ENCODE data around the gene OR10C1.

Gene OR10C1

DNA sequence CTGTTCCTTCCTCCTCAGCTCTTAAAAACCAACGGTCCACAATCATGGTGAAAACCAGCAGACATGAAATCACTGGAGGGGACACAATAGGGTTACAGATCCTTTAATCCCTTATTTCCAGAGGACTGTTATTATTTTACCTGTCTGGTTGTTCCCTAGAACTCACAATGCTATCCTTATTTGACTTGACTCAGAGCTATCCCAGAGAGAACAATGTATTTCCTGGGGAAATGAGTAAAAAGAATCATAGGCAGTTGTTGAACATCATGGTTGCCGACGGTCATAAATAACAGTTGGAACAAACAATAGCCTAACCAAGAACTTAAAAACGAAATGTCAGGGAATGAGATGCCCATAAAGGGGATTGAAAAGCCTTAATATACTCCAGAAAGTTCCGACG, 27.1 kb downstream of the OR10C1 start:
- no peak for ATAC-seq (ENCODE audit: low read depth)
- Histone ChIP-seq H3K4me1 (ENCODE audit: insufficient read depth, poor library complexity, severe bottlenecking) (no peaks in the 10 kb centered on the region), H3K36me3 (ENCODE audit: low read depth) (no peaks in the 10 kb centered on the region), H3K4me3 (ENCODE audit: severe bottlenecking) (no peak overlapping the region), H3K9me3 (ENCODE audit: severe bottlenecking) (no peaks in the 10 kb centered on the region), H3K27me3 (ENCODE audit: insufficient read depth, poor library complexity, severe bottlenecking) (no peaks in the 10 kb centered on the region), H3K27ac (ENCODE audit: poor library complexity, severe bottlenecking) (no peak overlapping the region)
- TF ChIP-seq, protein P1, sequence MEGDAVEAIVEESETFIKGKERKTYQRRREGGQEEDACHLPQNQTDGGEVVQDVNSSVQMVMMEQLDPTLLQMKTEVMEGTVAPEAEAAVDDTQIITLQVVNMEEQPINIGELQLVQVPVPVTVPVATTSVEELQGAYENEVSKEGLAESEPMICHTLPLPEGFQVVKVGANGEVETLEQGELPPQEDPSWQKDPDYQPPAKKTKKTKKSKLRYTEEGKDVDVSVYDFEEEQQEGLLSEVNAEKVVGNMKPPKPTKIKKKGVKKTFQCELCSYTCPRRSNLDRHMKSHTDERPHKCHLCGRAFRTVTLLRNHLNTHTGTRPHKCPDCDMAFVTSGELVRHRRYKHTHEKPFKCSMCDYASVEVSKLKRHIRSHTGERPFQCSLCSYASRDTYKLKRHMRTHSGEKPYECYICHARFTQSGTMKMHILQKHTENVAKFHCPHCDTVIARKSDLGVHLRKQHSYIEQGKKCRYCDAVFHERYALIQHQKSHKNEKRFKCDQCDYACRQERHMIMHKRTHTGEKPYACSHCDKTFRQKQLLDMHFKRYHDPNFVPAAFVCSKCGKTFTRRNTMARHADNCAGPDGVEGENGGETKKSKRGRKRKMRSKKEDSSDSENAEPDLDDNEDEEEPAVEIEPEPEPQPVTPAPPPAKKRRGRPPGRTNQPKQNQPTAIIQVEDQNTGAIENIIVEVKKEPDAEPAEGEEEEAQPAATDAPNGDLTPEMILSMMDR (IDR thresholded peaks at IDR 0.05; ENCODE audit: poor library complexity, severe bottlenecking), result no peak
- no peak for DNase-seq (ENCODE audit: low spot score)

DNA sequence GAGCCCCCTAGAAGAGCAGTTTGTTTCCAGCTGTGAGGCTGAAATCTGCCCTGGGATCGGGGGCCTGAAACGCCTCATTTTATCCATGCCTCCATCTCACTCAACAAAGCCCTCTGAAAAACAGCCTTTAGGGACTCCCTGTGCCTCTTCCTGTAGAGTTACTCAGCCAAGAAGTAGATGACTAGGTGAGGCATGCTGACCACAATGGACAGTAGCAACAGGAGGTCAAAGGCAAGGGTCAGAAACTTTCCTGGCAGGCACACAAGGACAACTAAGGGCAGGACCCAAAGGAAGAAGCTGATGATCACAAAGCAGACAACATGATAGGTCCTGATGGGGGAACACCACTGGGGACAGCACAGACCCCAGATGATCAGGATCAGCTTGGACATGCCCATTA, 35.9 kb downstream of the OR10C1 start:
- Histone ChIP-seq H3K4me3 (ENCODE audit: severe bottlenecking) (no peak overlapping the region), H3K27me3 (ENCODE audit: insufficient read depth, poor library complexity, severe bottlenecking) (peaks cover 4% of the 10 kb centered on the region), H3K36me3 (ENCODE audit: low read depth) (no peaks in the 10 kb centered on the region), H3K27ac (ENCODE audit: poor library complexity, severe bottlenecking) (no peak overlapping the region), H3K4me1 (ENCODE audit: insufficient read depth, poor library complexity, severe bottlenecking) (no peaks in the 10 kb centered on the region), H3K9me3 (ENCODE audit: severe bottlenecking) (no peaks in the 10 kb centered on the region)
- ATAC-seq (ENCODE audit: low read depth) (no peak), DNase-seq (ENCODE audit: low spot score) (no peak)
- TF ChIP-seq, protein P1 (IDR thresholded peaks at IDR 0.05; ENCODE audit: poor library complexity, severe bottlenecking), result no peak

DNA sequence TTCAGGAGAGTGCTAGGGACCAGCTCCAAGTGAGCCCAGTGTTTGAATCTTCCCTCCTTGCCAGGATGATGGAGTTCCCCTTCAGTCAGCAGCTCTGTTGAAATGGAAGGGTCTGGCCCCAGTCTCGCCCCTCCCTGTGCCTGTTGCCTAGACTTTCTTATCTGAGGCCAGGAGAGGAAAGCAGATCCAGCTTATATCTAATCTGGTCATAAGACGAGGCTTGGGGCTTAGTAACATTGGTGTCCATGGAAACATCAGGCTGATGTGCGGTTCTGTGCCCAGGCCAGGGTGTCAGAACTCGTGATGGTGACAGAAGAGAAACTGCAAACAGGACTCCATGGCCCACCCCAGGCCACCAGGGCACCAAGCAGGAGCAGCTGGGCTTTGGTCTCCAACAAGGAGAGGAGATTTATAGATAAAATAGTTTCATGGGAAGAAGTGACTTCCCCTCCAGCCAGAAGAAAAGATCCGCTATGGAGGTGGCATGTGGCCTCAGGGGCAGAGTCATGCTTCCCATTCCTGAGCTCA, 38.9 kb downstream of the OR10C1 start:
- H3K27ac ChIP-seq (ENCODE audit: poor library complexity, severe bottlenecking), result no peak overlapping the region
- H3K36me3 ChIP-seq (ENCODE audit: low read depth), result no peaks in the 10 kb centered on the region
- H3K4me1 ChIP-seq (ENCODE audit: insufficient read depth, poor library complexity, severe bottlenecking), result no peaks in the 10 kb centered on the region
- no peak overlapping the region for H3K4me3 ChIP-seq (ENCODE audit: severe bottlenecking)
- DNase-seq (ENCODE audit: low spot score) (no peak), ATAC-seq (ENCODE audit: low read depth) (no peak)
- TF ChIP-seq, protein P1 (IDR thresholded peaks at IDR 0.05; ENCODE audit: poor library complexity, severe bottlenecking), result no peak
- no peaks in the 10 kb centered on the region for H3K9me3 ChIP-seq (ENCODE audit: severe bottlenecking)
- H3K27me3 ChIP-seq (ENCODE audit: insufficient read depth, poor library complexity, severe bottlenecking), result peaks cover 4% of the 10 kb centered on the region

DNA sequence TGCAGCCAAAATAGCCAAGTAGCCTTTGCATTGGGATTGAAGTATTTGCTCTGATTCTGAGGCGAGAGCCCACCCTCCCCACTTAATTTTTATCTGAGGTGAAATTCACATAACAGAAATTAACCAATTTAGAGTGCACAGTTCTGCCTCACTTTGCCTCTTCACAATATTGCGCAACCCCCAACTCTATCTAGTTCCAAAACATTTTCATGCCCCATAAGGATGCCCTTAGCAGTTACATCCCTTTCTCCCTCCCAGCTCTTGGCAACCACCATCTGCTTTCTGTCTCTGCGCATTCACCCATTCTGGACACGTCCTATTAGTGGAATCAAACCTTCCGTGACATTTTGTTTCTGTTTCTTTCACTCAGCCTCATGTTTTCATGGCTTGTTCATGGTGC, 39.6 kb downstream of the OR10C1 start:
- no peak for ATAC-seq (ENCODE audit: low read depth)

DNA sequence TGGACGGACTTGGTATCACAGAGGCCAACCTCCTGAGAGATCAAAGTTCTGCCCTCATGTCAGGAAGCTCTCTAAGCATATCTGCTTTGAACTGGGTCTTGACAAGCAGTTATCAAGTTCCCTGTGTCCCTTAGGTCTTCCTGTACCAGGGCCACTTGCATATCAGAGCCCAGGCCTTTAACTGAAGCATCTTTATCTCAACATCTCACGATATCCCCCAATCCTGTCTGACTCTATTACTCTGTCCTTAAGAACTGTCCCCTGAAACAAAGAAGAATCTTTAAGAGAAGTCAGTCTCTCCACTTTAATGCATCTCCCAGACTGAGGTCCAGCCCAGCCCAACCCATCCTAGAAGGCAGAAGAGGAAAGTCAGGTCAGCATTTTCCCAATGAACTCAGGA, 40.5 kb downstream of the OR10C1 start:
- Histone ChIP-seq H3K27me3 (ENCODE audit: insufficient read depth, poor library complexity, severe bottlenecking) (peaks cover 4% of the 10 kb centered on the region), H3K27ac (ENCODE audit: poor library complexity, severe bottlenecking) (no peak overlapping the region), H3K36me3 (ENCODE audit: low read depth) (no peaks in the 10 kb centered on the region), H3K4me3 (ENCODE audit: severe bottlenecking) (no peak overlapping the region), H3K4me1 (ENCODE audit: insufficient read depth, poor library complexity, severe bottlenecking) (no peaks in the 10 kb centered on the region), H3K9me3 (ENCODE audit: severe bottlenecking) (no peaks in the 10 kb centered on the region)
- DNase-seq (ENCODE audit: low spot score) (no peak), ATAC-seq (ENCODE audit: low read depth) (no peak)
- TF ChIP-seq, protein P1 (IDR thresholded peaks at IDR 0.05; ENCODE audit: poor library complexity, severe bottlenecking), result no peak

More for the DNA sequence above, 39.6 kb downstream of the OR10C1 start:
- Histone ChIP-seq H3K27me3 (ENCODE audit: insufficient read depth, poor library complexity, severe bottlenecking) (peaks cover 4% of the 10 kb centered on the region), H3K27ac (ENCODE audit: poor library complexity, severe bottlenecking) (no peak overlapping the region), H3K9me3 (ENCODE audit: severe bottlenecking) (no peaks in the 10 kb centered on the region), H3K36me3 (ENCODE audit: low read depth) (no peaks in the 10 kb centered on the region), H3K4me1 (ENCODE audit: insufficient read depth, poor library complexity, severe bottlenecking) (no peaks in the 10 kb centered on the region), H3K4me3 (ENCODE audit: severe bottlenecking) (no peak overlapping the region)
- no peak for DNase-seq (ENCODE audit: low spot score)
- TF ChIP-seq, protein P1 (IDR thresholded peaks at IDR 0.05; ENCODE audit: poor library complexity, severe bottlenecking), result no peak

Data from RWPE2 (cell line).